Endothelial cell of umbilical vein (primary cell): ENCODE data around the gene ELOVL1.

Experiments
- CTCF ChIP-seq, 2 donors: IDR thresholded peaks; 1 replicate in 1 of 2; 2 replicates in 1 of 2; pipeline ENCODE4 v1.5.1; 2011; ENCODE audit warnings: low read length in 2 of 2, mild to moderate bottlenecking in 2 of 2, moderate library complexity in 2 of 2, control low read depth in 1 of 2, inconsistent platforms in 1 of 2, low read depth in 1 of 2; ENCODE audit not compliant: insufficient read depth in 1 of 2; ENCODE audit errors: extremely low read depth in 1 of 2
- GATA2 ChIP-seq: IDR thresholded peaks from 2 replicates; pipeline ENCODE4 v1.7.0; 2011; ENCODE audit warnings: low read depth, mild to moderate bottlenecking, moderate library complexity, mixed read lengths, low read length; ENCODE audit not compliant: insufficient read length, insufficient read depth
- POLR2A ChIP-seq: IDR thresholded peaks from 2 replicates; pipeline ENCODE4 v1.6.1; 2012; ENCODE audit warnings: low read depth, mild to moderate bottlenecking, control low read depth, low read length
- POLR2AphosphoS5 ChIP-seq: IDR thresholded peaks from 2 replicates; pipeline ENCODE4 v1.6.1; 2012; ENCODE audit warnings: low read depth, mild to moderate bottlenecking, control low read depth, low read length, moderate library complexity; ENCODE audit not compliant: insufficient read depth

GRCh38 chr1:43363935-43364525 is 3.8 kb downstream of the ELOVL1 start:
- TF ChIP-seq GATA2 (no peak), CTCF (IDR thresholded peaks at IDR 0.05; ENCODE audit: extremely low read depth in 1 of 2, insufficient read depth in 1 of 2, low read depth in 1 of 2, low read length in 2 of 2) (no peak), POLR2A (no peak), POLR2AphosphoS5 (no peak)
